Activated CD4-positive, alpha-beta memory T cell treated with anti-CD3 and anti-CD28 coated beads for 36 hours (primary cell): ENCODE measurements around the gene PHACTR1. TPM values are rescaled to one million over a fixed set of nuclear protein-coding genes. Genes with fewer than 3 reads are reported as not detected.
"Not testable (repeated sequence)": the region's sequence is repeated elsewhere in the genome, so short reads cannot be mapped to it uniquely, and the experiment has no call there.

Source experiments
- CTCF ChIA-PET: fragments of 350-600 bp; sonication (Branson Sonifier 250); formaldehyde crosslinking; loops from one replicate; lab custom pipeline; 2021; ENCODE audit warnings: antibody characterized with exemption, inconsistent platforms; lab: Charles Lee
- POLR2A ChIA-PET: fragments of 350-600 bp; sonication (Branson Sonifier 250); formaldehyde crosslinking; loops from one replicate; lab custom pipeline; 2021; ENCODE audit warnings: antibody characterized with exemption; lab: Charles Lee
- DNase-seq: peaks from one replicate; pipeline ENCODE4 v3.0.0-alpha.2; 2020
- H3K27ac Mint-ChIP-seq: one replicate; pipeline ENCODE4 v1.8.0; 2021; ENCODE audit warnings: mixed read lengths
- H3K27me3 Mint-ChIP-seq: one replicate; pipeline ENCODE4 v1.8.0; 2021; ENCODE audit warnings: mixed read lengths
- H3K36me3 Mint-ChIP-seq: one replicate; pipeline ENCODE4 v1.8.0; 2021; ENCODE audit warnings: mixed read lengths
- H3K4me1 Mint-ChIP-seq: one replicate; pipeline ENCODE4 v1.8.0; 2021; ENCODE audit warnings: low read depth, mixed read lengths
- H3K4me3 Mint-ChIP-seq: one replicate; pipeline ENCODE4 v1.8.0; 2021; ENCODE audit warnings: mild to moderate bottlenecking, mixed read lengths
- H3K9me3 Mint-ChIP-seq: one replicate; pipeline ENCODE4 v1.8.0; 2021; ENCODE audit warnings: mixed read lengths
- intact Hi-C: fragments of 100-400 bp; cut with micrococcal nuclease; formaldehyde crosslinking; loops from one replicate; pipeline ENCODE4 v1.15.1; 2023
- total RNA-seq, 2 experiments: library from RNA; stranded (reverse); gene quantifications; one replicate each; pipeline ENCODE4 v1.2.3, GENCODE V29; 2021

Gene PHACTR1
- total RNA-seq, 2 experiments from 2014 or later: not detected

DNA sequence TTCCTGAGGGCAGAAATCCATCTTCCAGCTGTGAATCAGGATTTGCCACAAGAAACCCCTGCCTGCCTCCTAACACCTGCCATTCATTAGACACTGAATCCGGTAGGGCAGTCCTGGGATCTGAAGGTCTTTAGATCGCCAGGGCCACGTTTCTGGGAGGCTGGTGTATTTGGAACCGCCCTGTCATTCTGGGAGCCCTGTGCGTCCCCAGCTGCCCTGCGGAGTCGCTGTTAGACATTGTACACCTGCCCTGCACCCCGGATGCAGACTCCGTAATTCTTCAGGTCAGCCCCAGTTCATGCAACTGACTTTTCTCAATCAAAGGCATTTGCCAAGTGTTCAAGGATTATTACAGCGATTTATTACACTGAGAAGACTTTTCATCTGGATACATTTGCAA, 418.6 kb downstream of the PHACTR1 start:
- Mint-ChIP-seq H3K36me3 (no peaks in the 10 kb centered on the region), H3K9me3 (peaks cover 3% of the 10 kb centered on the region), H3K27ac (no peak overlapping the region), H3K27me3 (peaks cover 6% of the 10 kb centered on the region), H3K4me1 (peaks cover 4% of the 10 kb centered on the region), H3K4me3 (no peak overlapping the region)
- POLR2A ChIA-PET: no interaction called here
- no peak for DNase-seq
- intact Hi-C loops: no loop called here
- CTCF ChIA-PET: no interaction called here

DNA sequence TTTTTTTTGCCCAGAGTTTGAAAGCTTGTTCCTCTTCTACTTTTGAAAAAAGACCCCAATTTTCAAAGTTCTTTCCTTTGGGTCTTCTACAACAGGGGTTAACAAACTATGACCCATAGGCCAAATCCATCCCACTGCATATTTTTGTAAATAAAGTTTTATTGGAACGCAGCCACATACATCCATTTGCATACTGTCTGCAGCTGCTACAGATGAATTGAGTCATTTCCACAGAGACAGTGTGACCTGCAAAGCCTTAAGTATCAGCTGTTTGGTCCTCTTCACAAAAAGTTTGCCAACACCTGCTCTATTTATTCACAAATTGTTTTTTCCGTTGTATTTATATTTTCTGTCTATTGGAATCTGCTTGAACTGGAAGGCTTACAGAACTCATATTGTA, 422.6 kb downstream of the PHACTR1 start:
- Mint-ChIP-seq H3K9me3 (no peaks in the 10 kb centered on the region), H3K4me1 (no peaks in the 10 kb centered on the region), H3K27me3 (peaks cover 8% of the 10 kb centered on the region), H3K27ac (no peak overlapping the region), H3K36me3 (no peaks in the 10 kb centered on the region), H3K4me3 (no peak overlapping the region)
- ChIA-PET POLR2A (no interaction called here), CTCF (interaction anchor here (0.6 kb wide), 1 partner anchor 570 kb away, joined by 3 read pairs; no protein-coding TSS in a partner anchor)
- DNase-seq: no peak
- intact Hi-C loops: no loop called here

DNA sequence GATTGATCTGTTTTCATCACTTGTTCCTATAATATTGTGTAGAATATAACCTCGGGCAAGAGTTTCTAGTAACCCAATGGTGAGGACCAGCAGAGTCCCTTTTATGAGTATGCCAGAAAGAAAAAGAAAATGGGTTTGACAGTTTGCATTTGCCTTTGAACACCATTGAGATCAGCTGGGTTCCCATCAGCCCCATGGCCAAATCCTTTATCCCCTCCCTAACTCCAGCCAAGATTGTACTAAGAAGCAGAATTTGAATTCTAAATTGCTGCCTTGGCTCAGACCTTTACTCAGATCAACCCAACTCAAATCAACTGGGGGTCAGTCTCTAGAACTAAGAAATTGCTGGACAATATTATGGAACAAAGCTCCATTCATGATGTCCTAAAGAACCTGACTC, 424.4 kb downstream of the PHACTR1 start:
- H3K9me3 Mint-ChIP-seq: no peaks in the 10 kb centered on the region
- CTCF ChIA-PET: no interaction called here

DNA sequence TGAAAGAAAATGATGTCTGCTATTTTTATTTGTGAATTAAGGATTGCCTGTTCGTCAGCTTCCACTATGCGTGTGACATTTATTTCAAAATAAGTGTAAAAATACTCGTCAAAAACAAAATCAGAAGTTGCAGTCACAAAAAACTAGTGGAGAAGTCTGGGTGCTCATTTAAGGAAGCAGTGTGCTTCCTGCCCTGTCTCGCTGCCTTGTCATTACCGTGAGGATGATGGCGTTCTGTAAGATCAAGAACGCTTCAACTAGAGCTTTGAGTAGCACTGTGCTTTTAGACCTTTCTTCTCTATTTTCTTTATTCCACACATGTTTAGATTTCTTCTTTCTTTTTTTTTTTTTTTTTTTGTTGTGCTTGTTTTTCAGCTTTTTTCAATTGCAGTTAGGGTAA, 424.8 kb downstream of the PHACTR1 start:
- no peaks in the 10 kb centered on the region for H3K9me3 Mint-ChIP-seq
- CTCF ChIA-PET: no interaction called here
- intact Hi-C loops: no loop called here

More for the DNA sequence above, 424.4 kb downstream of the PHACTR1 start:
- intact Hi-C loops: no loop called here
- Mint-ChIP-seq H3K36me3 (no peaks in the 10 kb centered on the region), H3K4me3 (no peak overlapping the region), H3K27ac (no peak overlapping the region), H3K27me3 (peaks cover 8% of the 10 kb centered on the region), H3K4me1 (no peaks in the 10 kb centered on the region)
- POLR2A ChIA-PET: no interaction called here
- no peak for DNase-seq

DNA sequence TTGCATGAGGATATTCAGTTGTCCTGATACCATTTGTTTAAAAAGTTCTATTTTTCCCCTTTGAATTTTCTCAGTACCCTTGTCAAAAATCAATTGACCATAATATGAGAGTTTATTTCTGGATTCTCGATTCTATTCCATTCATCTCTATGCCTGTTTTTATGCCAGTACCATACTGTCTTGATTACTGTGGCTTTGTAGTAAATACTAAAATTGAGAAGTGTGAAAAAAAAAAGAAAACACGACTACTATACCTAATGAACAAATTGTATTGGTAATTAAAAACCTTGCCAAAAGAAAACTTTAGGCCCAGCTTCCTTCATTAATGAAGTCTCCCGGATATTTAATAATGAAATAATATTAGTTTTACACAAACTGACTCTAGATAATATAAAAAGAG, 426.0 kb downstream of the PHACTR1 start:
- no peak overlapping the region for H3K27ac Mint-ChIP-seq
- ChIA-PET POLR2A (no interaction called here), CTCF (no interaction called here)
- H3K27me3 Mint-ChIP-seq: peaks cover 8% of the 10 kb centered on the region
- H3K4me1 Mint-ChIP-seq: no peaks in the 10 kb centered on the region
- H3K36me3 Mint-ChIP-seq: no peaks in the 10 kb centered on the region
- DNase-seq: no peak
- intact Hi-C loops: no loop called here
- no peaks in the 10 kb centered on the region for H3K9me3 Mint-ChIP-seq
- H3K4me3 Mint-ChIP-seq: no peak overlapping the region

More for the DNA sequence above, 424.8 kb downstream of the PHACTR1 start:
- H3K27me3 Mint-ChIP-seq: peaks cover 8% of the 10 kb centered on the region
- POLR2A ChIA-PET: no interaction called here
- no peaks in the 10 kb centered on the region for H3K36me3 Mint-ChIP-seq
- no peaks in the 10 kb centered on the region for H3K4me1 Mint-ChIP-seq
- no peak for DNase-seq
- H3K4me3 Mint-ChIP-seq: no peak overlapping the region
- no peak overlapping the region for H3K27ac Mint-ChIP-seq

DNA sequence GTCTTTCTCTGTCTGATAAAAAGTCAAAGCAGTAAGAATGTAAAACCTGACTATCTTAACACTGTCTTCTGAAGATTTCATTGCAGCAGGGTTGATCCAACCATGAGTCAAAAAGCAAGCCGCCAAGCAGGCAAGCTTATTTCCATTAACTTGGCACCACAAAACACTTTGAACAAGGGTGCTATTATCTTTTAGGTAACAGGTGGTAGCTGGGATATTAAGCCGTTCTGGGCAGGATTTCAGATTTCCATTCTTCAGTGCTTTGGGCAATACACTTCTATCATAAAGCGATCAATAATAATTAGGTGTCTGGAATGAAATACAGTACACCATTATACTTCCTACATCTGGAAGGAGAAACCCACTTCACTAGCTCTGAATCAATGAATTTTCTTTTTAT, 429.9 kb downstream of the PHACTR1 start:
- no peaks in the 10 kb centered on the region for H3K9me3 Mint-ChIP-seq
- no peak overlapping the region for H3K27ac Mint-ChIP-seq
- no peaks in the 10 kb centered on the region for H3K36me3 Mint-ChIP-seq
- H3K4me1 Mint-ChIP-seq: no peaks in the 10 kb centered on the region
- peaks cover 3% of the 10 kb centered on the region for H3K27me3 Mint-ChIP-seq
- ChIA-PET POLR2A (no interaction called here), CTCF (no interaction called here)
- no peak for DNase-seq
- H3K4me3 Mint-ChIP-seq: no peak overlapping the region
- intact Hi-C loops: no loop called here

DNA sequence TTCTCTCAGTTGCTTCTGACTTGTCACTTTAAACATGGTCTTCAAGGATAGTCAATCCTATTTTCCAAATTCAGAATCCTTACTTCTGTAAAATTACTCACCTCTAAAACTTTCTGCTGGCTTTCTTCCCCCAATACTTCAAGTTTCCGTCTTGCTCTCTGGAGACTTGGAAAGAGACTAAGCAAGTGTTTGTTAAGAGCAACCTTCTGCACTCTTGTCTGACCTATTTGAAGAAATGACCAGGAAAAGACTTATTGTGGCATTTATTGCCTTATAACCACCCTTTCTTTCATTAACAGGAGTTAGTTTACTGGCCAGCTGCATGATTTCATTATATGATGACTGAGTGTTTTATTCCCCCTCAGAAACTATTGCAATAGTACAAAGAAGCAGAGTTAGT, 430.8 kb downstream of the PHACTR1 start:
- Mint-ChIP-seq H3K4me1 (no peaks in the 10 kb centered on the region), H3K9me3 (no peaks in the 10 kb centered on the region), H3K36me3 (no peaks in the 10 kb centered on the region), H3K4me3 (no peak overlapping the region), H3K27ac (no peak overlapping the region), H3K27me3 (peaks cover 3% of the 10 kb centered on the region)
- ChIA-PET POLR2A (no interaction called here), CTCF (no interaction called here)
- DNase-seq: no peak
- intact Hi-C loops: no loop called here

DNA sequence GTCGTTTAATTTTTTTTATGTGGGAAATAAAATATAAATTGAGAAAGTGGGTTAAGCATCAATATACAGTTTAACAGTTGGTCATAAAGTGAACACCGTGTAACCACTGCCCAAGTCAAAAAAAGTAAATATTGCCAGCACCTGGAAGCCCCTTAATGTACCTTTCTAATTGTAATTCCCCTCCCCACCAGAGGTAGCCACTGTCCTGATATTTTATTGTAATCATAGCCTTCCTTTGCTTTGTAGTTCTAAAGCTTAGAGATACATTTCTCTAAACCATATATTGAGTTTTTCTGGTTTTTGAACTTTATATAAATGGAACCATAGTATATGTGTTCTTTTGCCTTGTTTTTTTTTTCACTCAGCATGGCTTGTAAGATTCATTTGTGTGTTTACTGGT, 431.2 kb downstream of the PHACTR1 start:
- Mint-ChIP-seq H3K4me3 (no peak overlapping the region), H3K4me1 (no peaks in the 10 kb centered on the region), H3K9me3 (no peaks in the 10 kb centered on the region), H3K27ac (no peak overlapping the region), H3K27me3 (peaks cover 3% of the 10 kb centered on the region), H3K36me3 (no peaks in the 10 kb centered on the region)
- POLR2A ChIA-PET: no interaction called here
- no peak for DNase-seq
- CTCF ChIA-PET: no interaction called here
- intact Hi-C loops: no loop called here

DNA sequence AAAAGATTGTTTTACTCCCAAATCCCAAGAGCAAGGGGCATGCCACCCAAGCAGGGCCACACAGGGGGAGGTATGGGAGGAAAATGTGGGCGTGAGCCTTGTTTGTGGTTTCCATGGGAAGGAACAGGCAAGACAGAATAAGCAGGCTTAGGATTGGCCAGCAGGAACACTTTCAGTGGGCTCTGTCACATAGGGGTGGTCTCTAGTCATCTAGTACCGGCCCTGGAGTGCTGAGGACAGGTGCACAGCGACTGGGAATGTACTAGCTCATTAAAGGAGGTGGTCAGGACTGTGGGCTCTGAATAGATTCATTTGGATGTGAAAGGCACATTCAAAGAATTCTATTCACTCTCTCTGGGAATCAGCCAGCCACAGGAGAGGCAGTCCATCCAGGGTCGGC, 436.2 kb downstream of the PHACTR1 start:
- POLR2A ChIA-PET: no interaction called here
- H3K36me3 Mint-ChIP-seq: no peaks in the 10 kb centered on the region
- H3K4me1 Mint-ChIP-seq: no peaks in the 10 kb centered on the region
- H3K27ac Mint-ChIP-seq: no peak overlapping the region
- CTCF ChIA-PET: no interaction called here
- H3K27me3 Mint-ChIP-seq: peaks cover 3% of the 10 kb centered on the region
- H3K9me3 Mint-ChIP-seq: no peaks in the 10 kb centered on the region
- H3K4me3 Mint-ChIP-seq: no peak overlapping the region
- no peak for DNase-seq
- intact Hi-C loops: no loop called here

DNA sequence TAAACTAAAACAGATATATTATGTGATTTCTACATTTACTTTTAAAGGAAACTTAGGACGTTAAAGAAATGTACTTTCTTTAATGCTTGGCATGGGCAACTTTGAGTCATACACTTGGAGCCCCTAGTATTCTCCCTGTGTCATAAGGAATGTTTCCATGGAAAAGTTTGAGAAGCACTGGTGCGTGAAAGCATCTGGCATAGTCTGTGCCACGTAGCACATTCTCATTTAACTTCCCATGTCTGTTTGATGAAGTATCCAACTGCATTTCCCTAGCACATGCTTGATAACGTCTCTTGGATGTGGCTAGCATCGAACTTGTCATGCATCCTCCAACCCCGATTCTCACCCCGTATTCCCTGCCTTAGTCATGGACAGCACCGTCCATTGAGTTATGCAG, 439.8 kb downstream of the PHACTR1 start:
- Mint-ChIP-seq H3K36me3 (no peaks in the 10 kb centered on the region), H3K27me3 (peaks cover 5% of the 10 kb centered on the region), H3K27ac (no peak overlapping the region), H3K4me1 (no peaks in the 10 kb centered on the region), H3K9me3 (no peaks in the 10 kb centered on the region), H3K4me3 (no peak overlapping the region)
- CTCF ChIA-PET: no interaction called here
- intact Hi-C loops: no loop called here
- no peak for DNase-seq
- POLR2A ChIA-PET: no interaction called here

DNA sequence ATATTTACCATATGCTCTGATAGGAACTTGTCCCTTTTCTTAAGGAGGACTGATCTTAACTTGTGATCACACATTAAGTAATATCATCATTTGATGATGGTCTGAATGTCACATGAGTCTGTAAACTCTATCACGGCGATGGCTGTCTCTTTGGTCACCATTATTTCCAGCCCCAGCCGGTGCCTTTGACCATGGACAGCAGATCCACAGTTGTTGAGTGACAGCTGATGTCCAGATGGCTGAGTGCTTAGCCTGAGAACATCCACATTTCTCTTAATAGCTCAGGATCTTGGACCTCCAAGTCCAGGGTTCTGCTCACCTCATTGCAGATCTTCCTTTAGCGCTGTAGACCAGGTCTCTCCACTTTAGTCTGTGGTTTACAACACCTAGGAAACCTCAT, 440.7 kb downstream of the PHACTR1 start:
- H3K36me3 Mint-ChIP-seq: no peaks in the 10 kb centered on the region
- H3K9me3 Mint-ChIP-seq: no peaks in the 10 kb centered on the region
- intact Hi-C loops: no loop called here
- H3K4me1 Mint-ChIP-seq: no peaks in the 10 kb centered on the region
- ChIA-PET CTCF (no interaction called here), POLR2A (no interaction called here)
- no peak overlapping the region for H3K27ac Mint-ChIP-seq
- no peak overlapping the region for H3K4me3 Mint-ChIP-seq
- peaks cover 7% of the 10 kb centered on the region for H3K27me3 Mint-ChIP-seq
- DNase-seq: no peak

DNA sequence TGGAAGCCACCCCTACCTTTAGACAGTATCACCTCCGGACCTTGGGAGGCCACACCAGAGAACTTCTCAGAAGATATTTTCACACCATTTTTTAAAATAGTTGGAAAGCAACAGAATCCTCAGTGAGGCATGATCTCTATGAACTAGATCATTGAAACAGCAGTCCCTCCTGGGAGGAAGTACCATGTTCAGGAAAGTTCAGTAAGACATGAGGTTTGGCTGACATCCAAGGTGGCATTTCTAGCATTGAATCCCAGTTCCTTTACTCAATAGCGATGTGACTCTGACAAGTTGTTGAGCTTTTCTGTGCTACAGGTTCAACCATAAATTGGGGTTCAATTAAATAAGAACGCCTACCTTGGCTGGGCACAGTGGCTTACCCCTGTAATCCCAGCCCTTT, 442.7 kb downstream of the PHACTR1 start:
- peaks cover 7% of the 10 kb centered on the region for H3K27me3 Mint-ChIP-seq
- CTCF ChIA-PET: interaction anchor here (0.9 kb wide), 1 partner anchor 138 kb away, joined by 3 read pairs; no protein-coding TSS in a partner anchor

DNA sequence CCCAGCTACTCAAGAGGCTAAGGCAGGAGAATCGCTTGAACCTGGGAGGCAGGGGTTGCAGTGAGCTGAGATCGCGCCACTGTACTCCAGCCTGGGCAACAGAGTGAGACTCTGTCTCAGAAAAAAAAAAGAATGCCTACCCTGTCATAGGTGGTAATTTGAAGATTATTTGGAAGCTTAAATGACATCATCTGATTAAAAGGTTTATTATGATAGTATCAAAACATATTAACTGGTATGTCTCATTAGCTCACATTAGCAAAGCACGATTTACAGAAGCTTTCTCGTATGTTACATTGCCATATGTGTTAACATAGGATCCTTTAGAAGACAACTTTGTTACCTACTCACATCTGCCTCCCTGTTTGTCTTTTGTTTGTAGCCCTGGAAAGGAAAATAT, 443.3 kb downstream of the PHACTR1 start:
- CTCF ChIA-PET: interaction anchor here (0.9 kb wide), 1 partner anchor 138 kb away, joined by 3 read pairs; no protein-coding TSS in a partner anchor
- H3K36me3 Mint-ChIP-seq, H3K27ac Mint-ChIP-seq, intact Hi-C loops, H3K9me3 Mint-ChIP-seq, DNase-seq, H3K4me1 Mint-ChIP-seq, POLR2A ChIA-PET, H3K4me3 Mint-ChIP-seq, H3K27me3 Mint-ChIP-seq: not testable (repeated sequence)

More for the DNA sequence above, 442.7 kb downstream of the PHACTR1 start:
- H3K27ac Mint-ChIP-seq: no peak overlapping the region
- POLR2A ChIA-PET: no interaction called here
- no peak for DNase-seq
- H3K4me1 Mint-ChIP-seq: peaks cover 2% of the 10 kb centered on the region
- intact Hi-C loops: no loop called here
- H3K4me3 Mint-ChIP-seq: no peak overlapping the region
- H3K36me3 Mint-ChIP-seq: no peaks in the 10 kb centered on the region
- H3K9me3 Mint-ChIP-seq: no peaks in the 10 kb centered on the region
